ENCODE results near the gene FADS3.

The FADS3 gene, protein sequence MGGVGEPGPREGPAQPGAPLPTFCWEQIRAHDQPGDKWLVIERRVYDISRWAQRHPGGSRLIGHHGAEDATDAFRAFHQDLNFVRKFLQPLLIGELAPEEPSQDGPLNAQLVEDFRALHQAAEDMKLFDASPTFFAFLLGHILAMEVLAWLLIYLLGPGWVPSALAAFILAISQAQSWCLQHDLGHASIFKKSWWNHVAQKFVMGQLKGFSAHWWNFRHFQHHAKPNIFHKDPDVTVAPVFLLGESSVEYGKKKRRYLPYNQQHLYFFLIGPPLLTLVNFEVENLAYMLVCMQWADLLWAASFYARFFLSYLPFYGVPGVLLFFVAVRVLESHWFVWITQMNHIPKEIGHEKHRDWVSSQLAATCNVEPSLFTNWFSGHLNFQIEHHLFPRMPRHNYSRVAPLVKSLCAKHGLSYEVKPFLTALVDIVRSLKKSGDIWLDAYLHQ

DNA sequence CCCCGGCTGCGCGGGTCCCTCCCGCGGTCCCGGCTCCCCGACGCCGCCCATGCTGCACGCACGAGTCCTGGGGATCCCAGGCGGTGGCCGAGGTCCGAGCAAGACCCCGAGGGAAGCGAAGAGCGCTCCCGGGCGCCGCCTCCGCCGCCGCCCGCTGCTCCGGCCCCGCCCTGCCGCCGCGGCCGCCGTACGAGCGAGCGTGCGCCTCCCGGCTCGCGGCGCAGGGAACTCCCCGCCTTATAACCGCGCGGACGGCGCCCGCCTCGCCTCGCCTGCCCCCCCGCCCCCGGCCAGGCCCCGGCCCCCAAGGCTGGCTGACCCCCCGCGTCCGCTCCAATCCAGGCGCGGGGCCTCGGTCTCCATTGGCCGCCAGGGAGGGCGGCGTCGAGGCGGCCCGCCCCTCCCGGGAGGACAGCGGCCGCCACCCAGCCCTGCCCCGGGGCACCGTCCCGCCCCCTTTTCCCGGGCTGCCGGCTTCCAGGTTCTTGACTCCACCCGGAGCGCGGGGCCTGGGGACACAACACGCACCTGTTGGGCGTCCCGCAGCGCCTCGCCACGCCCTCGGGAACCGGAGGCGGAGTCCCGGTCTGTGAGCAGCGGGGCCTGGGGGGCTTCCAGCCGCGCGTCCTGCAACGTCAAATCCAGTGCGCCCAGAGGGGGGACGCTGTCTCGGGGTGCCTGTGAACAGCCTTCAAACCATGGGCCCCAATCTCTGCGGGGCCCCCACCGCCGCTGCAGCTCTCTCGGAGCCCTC is at the start of gene FADS3:
FADS3 (minus strand) TSS at position 215 of the 754 bp plus-strand sequence; CDS start at position 51, 164 bp downstream.
- peak; percentile 88 for DNase-seq

DNA sequence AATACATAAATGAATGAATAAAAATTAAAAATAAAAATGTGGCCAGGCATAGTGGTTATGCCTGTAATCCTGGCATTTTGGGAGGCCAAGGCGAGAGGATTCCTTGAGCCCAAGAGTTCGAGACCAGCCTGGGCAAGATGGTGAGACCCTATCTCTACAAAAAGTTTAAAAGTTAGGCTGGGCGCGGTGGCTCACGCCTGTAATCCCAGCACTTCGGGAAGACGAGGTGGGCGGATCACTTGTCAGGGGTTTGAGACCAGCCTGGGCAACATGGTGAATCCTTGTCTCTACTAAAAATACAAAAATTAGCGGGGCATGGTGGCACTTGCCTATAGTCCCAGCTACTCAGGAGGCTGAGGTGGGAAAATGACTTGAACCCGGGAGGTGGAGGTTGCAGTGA is 49.1 kb upstream of the FADS3 start:
- DNase-seq: no peak

DNA sequence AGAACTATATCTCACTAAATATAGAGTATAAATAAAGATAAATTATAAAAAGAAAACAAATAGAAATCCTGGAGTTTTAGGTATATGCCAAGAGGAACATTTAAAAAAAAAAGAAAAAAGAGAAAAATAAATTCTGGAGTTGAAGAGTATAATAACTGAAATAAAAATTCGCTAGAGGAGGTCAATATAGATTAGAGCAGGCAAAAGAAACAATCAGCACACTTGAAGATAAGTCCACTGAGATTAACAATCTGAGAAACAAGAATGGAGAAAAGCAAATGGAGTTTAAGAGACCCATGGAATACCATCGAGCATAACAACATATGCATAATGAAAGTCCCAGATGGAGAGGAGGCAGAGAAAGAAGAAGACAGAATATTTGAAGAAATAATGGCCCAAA is 44.5 kb upstream of the FADS3 start:
- DNase-seq: no peak

DNA sequence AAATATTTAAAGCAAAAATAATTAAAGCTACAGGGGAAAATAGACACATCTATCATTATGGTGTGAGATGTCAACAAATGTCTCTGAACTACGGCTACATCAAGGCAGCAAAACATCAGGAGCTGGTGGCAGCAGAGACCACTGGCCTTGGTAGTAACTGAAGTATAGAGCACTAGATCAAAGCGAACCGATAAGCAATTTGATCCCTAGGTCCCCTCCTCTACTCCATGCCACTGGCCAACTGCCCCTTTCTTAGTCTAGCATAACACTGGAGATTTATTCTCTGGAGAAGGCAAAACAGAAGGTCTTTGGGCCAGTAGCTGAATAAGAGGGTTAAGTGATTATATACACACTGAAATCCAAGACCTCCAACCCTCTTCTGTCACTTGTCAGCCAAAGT is 39.6 kb upstream of the FADS3 start:
- DNase-seq: no peak

DNA sequence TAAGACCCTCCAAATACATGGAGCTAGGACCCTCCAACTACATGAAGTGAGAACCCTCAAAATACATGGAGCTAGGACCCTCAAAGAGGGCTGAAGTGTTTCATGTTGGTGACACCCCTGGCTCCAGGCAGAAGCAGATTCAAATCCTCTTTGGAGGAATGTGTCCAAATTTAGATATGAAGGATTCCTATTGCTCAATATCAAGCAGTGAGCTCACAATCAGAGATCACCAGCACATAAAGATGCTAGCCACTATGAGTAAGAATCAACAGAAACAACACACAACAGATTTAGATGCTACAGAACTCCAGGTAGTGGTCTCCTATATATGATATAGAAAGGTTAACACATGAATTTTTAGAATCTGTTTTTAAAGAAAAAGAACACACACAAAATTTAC is 37.3 kb upstream of the FADS3 start:
- DNase-seq: no peak

DNA sequence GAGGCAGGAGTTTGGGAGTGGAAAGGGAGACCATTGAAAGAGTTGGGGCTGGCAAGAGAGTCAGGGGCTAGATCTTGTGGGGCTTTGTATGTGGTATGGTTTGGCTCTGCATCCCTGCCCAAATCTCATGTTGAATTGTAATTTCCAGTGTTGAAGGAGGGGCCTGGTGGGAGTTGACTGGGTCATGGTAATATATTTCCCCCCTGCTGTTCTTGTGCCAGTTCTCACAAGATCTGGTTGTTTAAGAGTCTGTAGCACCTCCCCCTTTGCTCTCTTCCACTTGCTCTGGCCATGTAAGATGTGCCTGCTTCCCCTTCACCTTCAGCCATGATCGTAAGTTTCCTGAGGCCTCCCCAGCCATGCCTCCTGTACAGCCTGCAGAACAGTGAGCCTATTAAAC is 36.2 kb upstream of the FADS3 start:
- DNase-seq: peak; percentile 7

DNA sequence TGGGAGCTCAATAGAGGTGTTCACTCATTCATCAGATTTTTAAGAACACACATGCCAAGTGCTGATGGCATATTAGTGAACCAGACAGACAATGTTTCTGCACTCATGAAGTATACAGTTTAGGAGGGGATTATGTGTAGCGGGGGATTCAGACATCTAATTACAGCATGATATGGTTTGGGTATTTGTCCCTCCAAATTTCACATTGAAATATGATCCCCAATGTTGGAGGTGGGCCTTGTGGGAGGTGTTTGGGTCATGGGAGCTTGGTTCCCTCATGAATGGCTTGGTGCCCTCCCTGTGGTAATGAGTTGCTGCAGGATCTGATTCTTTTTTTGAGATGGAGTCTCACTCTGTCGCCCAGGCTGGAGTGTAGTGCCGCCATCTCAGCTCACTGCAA is 34.9 kb upstream of the FADS3 start:
- DNase-seq: peak; percentile 17

DNA sequence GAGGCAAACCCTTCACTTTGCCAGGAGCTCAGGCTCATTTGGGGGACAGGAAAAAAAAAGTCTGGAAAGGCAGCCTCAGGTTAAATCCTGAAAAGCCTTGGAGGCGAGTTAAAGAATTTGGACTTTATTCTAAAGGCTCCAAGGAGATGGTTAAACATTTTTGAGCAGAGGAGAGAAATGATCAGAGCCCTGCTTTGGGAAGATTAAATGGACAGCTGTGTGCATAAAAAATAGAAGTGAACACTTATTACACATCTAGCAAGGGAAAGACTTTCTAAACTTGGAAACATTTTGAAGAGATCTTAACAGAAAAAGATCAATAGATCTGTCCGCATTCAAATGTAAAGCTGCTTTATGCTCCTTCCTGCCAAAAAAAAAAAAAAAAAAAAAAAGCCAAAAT is 34.4 kb upstream of the FADS3 start:
- DNase-seq: no peak

DNA sequence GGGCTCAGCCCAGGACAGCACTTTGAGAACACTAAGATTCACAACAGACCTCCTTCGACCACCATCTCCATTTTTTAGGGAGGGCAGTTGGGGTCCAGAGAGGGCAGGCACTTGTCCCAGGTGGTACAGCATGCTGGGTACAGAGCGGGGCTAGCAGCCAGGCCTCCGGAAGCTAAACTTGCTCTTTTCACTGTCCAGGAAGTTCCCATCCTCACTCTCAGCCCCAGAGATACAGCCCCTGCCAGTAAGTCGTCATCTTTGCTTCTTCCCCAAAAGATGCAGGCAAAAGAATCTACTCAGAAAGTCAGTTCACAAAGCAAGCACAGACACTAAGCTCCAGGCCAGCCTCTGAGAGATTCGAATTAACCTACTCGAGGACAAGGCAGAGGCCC is 32.7 kb upstream of the FADS3 start:
- DNase-seq: peak; percentile 68

DNA sequence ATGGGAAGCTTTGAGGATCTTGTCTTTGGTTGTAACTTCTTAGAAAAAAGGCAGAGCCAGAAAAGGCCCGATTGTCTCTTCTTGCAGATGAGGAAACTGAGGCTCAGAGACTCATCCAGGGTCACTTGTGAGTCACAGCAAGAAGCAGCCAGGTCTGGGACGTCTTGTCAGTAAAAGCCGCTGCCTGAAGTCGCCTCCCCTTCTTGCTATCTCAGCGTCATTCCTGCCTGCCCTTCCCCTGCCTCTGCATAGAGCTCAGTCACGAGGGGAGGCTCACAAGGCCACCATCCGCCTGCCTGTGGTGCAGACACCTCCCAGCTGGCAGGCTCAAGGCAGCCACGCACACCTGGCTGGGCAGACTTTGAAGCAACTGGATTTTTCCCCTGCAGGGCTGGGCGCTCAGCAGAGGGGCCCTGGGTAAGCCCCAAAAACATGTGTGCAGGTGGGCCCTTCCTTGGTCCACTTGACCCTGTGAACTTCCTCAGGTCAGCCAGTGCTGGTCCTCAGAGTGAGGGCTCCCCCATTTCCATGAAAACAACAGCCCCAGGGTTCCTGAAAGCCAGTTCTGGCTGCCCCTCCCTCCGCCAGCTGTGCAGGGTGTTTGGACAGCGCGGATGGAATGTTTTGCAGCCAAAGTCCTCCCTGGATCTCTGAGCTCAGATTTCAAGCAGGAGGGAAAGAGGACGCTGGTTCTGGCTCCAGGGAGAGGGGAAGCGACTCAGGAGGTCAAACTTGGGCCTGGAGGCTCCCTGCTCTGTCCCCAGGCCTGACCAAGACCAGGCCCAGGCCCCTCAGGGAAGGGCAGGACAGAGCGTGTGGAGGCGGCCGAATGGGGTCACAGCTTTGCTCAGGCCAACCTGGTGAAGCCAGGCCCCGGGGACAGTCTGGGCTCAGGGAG is 32.1 kb upstream of the FADS3 start:
- DNase-seq: peak; percentile 93

DNA sequence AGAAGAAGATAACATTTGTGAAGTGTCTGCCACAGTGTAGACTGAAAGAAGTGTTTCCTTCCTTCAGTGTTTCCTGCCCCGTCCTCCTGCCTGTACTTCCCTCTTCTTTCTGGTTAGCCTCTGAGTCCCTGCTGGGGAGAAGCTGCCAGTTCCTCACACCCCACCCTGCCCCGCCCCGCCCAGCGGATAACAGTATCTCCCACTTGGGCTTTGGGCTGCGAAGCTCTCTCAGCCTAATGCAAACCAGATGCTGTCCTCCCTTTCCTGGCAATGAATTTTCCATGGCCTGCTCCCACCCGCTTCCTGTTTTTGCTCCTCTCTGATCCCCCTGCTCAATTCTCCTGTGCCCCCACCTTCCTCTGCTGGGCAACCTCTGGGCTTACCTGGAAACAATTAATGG is 31.2 kb upstream of the FADS3 start:
- peak; percentile 96 for DNase-seq

DNA sequence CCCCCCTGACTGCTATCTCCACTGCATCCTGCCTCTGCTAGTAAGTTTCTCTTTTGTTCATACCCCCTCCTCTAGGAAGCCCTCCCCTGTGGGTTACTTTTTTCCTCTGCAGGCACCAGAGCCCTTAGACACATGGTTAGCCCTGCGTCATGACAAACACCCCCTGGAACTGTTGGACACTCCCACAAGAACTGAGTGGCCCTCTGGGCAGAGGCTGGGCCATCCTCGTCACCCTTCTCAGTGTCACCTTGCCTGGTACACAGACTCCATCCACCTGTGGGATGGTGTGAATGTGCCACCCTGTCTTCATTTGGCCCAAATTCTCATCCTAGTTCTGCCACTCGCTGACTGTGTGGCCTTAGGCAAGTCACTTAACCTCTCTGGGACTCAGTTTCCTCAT is 30.1 kb upstream of the FADS3 start:
- peak; percentile 10 for DNase-seq

DNA sequence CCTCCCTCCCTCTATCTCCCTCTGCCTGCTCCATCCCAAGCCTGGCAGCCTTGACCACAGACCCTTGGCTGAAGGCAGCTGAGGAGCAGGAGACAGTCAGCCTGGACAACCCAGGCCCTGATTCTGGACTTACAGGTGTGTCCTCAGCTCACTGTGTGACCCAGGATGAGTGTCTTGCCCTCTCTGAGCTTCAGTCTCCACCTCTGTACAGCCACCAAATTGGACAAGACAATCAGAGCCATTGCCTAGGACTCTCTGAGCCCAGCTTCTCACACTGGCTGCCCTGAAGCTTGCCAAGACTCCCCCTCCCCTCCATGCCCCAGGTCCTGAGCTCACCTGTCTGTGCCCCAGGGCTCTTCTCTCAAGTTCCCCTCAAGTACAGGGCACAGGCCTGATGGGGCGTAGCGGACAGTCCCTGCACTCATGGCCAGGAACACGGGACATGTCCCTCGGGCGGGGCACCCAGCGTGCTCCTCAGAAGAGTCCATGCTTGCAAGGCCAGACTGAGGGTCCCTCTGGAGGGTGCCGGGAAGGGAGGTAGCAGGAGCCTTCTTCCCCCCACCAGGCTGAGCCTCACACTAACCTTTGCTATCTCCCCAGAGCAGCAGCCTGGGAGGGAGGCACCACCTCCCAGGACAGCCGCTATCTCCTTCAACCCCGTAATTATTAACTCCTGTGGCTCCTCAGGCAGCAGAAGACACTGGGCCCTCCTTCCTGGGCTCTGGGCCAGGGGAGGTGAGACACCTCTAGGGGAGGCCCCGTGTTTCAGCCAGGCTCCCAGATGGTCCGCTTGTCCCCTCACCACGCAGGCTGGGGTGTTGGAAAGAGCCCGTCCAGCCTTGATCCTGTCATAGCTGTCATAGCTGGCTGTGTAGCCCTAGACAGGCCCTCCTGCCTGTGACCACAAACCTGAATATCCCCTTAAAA is 28.6 kb upstream of the FADS3 start:
- DNase-seq: peak; percentile 33

DNA sequence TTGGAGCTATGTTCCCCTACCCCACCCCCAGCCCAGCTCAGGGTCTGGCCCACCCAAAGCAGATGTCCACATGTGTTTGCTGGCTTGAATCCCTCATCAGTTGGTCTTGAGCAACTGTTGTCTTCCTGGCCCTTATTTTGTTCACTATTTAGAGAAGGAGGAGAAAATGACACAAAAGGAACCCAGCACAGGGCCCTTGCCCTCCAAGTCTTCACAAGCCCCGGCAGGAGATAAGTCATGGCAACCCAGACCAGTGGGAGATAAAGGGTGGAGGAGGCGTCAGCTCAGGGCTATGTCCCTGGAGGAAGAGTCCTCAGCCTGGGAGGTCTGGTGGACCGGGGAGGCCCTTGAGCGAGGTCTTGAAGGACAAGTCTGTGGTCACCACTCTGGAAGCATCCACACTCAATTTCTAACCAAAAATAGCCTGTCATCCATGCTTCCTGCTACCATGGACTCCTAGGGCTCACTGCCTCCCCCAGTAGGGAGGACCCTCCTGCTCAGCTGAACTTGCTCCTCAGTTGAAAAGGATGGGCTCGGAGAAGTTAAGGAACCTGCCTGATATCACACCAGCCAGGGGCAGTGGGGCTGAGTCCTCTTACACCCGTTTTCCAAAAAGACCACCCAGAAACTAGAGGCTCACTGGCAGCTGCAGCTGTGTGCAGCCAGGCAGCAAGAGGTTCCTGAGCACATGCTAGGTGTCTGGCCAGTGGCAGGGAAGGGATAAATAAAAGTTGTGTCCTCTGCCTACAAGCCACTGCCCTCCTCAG is 27.8 kb upstream of the FADS3 start:
- DNase-seq: peak; percentile 44

DNA sequence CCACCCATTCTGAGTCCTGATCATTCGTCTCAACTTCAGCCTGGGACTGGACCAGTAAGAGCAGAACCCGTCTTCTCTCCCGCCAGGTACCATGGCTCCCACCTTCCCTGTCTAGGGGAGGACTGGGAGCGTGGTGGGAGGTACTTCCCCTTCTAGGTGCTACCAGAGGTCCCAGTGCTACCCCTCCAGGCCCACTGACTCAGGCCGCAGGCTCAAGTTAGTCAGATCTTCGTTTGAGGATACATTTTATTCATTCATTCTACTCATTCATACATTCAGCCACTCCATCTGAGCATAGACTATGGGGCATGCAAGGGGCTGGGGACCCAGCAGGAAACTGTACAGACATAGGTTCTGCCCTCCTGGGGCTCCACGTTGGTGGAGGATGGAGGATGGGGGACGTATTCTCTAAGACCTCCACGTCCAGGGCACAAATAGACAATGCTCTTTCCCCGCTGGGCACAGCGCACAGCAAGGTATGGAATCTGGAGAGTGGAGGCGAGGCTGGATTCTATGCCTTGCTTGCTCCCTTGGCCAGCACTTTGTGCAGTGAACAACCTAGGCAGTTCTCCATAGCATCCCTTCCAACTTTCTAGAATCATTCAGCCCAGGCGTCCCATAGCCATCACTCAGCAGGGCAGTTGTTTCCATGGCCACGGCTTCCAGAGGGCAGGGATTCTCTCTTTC is 27.0 kb upstream of the FADS3 start:
- no peak for DNase-seq

DNA sequence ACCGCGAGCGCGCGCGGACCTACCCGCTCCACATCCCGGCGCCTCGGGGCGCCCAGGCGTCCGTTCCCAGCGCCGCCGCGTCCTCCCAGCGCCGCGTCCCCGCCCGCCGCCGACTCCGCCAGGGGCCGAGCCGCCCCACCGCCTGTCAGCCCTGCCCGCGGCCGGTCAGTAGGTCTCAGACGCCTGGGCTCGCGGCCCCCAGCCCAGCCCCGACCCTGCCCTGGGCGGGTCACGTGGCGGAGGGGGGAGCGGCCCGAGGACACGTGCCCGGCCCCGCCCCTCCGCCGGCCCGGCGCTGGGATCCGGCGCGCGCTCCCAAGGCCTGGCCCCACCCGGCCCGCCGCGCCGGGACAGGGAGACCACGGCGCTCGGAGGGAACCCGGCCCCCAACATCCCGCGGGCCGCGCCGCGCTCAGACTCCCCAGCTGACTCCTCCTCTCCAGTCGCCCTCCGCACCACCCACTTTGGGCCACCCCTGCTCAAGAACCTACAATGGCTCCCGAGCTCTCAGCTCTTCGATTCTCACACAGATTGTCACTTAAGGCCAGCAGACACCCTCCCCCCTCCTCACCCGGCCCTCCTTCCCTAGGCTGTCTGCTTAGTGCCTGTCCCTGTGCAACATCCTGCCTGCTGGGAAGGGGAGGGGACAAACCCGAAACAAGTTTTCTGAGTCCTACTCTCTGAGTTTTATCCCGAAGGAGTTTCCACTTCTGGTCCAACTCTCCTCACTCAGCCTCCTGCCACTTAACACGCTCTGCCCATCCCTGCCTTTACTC is 26.2 kb upstream of the FADS3 start, which contains the start of gene RAB3IL1:
RAB3IL1 (minus strand) TSS at position 233 of the 776 bp plus-strand sequence; CDS start at position 34, 199 bp downstream.
- DNase-seq: peak; percentile 84

DNA sequence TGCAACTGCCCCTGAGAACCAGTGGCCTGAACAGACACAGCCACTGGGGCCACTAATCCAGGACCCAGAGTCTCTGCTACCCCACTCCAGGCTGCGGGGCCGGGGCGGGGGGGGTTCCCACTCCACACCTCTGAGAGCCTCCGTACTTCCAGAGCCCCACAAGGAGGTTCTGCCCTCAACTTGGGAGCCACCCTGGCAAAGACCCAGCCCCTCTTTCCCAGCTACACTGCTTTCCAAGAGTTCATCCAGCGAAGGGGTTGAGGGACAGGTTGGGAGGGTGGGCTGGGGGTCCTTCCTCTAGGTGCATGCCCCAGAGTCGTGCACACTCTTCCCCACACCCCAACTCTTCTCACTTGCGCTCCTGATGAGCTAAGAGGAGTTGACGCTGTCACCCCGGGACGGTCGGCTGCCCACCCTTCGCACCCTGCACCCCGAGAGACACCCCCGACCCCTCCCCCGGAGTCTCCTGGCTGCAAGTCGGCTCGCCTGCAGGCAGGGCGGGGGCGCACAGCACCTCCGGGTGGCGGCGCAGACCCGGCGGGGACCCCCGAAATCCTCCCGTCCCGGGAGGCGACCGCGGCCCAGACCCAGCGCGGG is 25.5 kb upstream of the FADS3 start:
- DNase-seq: peak; percentile 42

DNA sequence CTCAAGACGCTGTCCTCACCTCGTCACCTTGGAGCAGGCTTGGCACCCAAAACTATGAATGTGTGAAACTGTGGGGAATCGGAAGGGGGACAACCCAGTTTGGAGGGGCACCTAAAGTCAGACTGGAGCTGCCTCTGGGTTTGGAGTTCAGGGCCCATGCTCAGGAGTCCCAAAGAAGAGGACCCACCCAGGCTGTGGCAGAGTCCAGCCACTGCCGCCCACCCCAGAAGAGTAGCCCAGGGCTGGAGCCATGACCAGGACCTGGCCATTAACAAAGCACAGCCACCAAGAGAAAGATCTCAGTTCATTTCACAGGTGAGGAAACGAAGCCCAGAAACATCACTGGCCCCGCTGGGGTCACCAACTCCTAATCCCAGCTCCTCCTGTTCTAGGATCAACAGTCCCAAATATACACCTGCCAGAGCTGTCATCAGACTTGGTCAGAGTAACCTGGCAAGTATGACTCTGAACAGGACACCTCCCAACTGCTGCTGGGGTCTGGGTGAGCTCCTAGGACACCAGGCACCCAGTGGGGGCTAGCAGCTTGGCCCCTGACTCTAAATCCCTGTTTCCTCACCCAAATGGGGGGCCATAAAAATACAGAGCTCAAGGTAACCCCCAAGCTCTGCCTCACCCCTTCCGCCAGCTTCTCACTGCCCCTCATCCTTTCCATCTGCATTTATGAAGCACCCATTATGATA is 23.3 kb upstream of the FADS3 start:
- peak; percentile 12 for DNase-seq

Measured in right hindlimb (tissue), 1 donor.